SK-N-SH (cell line): Measurements from ENCODE around the gene PARVG. TPM values are rescaled to one million over a fixed set of nuclear protein-coding genes. Genes with fewer than 3 reads are reported as not detected.

Experiments
- CTCF ChIA-PET: fragments of 300-600, 350-600 bp; formaldehyde crosslinking; extraction: SDS; loops from one replicate; lab custom pipeline; 2021; lab: Yijun Ruan, JAX
- POLR2A ChIA-PET: fragments of 350-600 bp; sonication (Branson Sonifier 250); formaldehyde crosslinking; extraction: SDS; loops from one replicate; lab custom pipeline; 2020; ENCODE audit warnings: antibody characterized with exemption, inconsistent platforms; lab: Yijun Ruan, JAX
- DNase-seq: peaks from one replicate; pipeline ENCODE4 v3.0.0; 2012
- H2AFZ ChIP-seq: fragments of 200-600 bp; sonication (generic); 2 replicates; pipeline ENCODE4 v1.8.1; 2016; ENCODE audit warnings: antibody characterized with exemption, mild to moderate bottlenecking, low read depth
- H3F3A ChIP-seq: fragments of 200-600 bp; sonication (generic); replicated peaks from 2 replicates; pipeline ENCODE3; 2016; ENCODE audit warnings: antibody characterized with exemption, mild to moderate bottlenecking; ENCODE audit not compliant: insufficient read depth
- H3K27ac ChIP-seq, 2 experiments: fragments of 200-500 bp in 1 of 2; fragments of 200-600 bp in 1 of 2; sonication (Bioruptor generic) in 1 of 2; sonication (generic), shearing (Covaris generic) in 1 of 2; 2 replicates each; pipeline versions ENCODE4 v1.5.1 to v1.6.1; 2014 to 2016; ENCODE audit warnings: low read depth in 2 of 2, inconsistent platforms in 1 of 2, low read length in 1 of 2, mild to moderate bottlenecking in 1 of 2, mixed read lengths in 1 of 2
- H3K27me3 ChIP-seq: fragments of 200-600 bp; sonication (generic), shearing (Covaris generic); 2 replicates; pipeline ENCODE4 v1.6.1; 2016; ENCODE audit warnings: mixed run types; ENCODE audit not compliant: insufficient read depth
- H3K36me3 ChIP-seq, 2 experiments: fragments of 200-500 bp in 1 of 2; fragments of 200-600 bp in 1 of 2; sonication (Bioruptor generic) in 1 of 2; sonication (generic) in 1 of 2; replicated peaks in 1 of 2; 2 replicates each; pipeline versions ENCODE3 to v1.5.1; 2014 to 2016; ENCODE audit warnings: low read length in 1 of 2, mild to moderate bottlenecking in 1 of 2; ENCODE audit not compliant: insufficient read depth in 2 of 2, control insufficient read depth in 1 of 2
- H3K4me1 ChIP-seq, 2 experiments: fragments of 200-500 bp in 1 of 2; fragments of 200-600 bp in 1 of 2; sonication (Bioruptor generic) in 1 of 2; sonication (generic), shearing (Covaris generic) in 1 of 2; 2 replicates each; pipeline versions ENCODE4 v1.5.1 to v1.6.1; 2014 to 2016; ENCODE audit warnings: low read depth in 1 of 2, low read length in 1 of 2, mixed run types in 1 of 2; ENCODE audit not compliant: insufficient read depth in 2 of 2, control insufficient read depth in 1 of 2
- H3K4me2 ChIP-seq: fragments of 200-600 bp; sonication (generic), shearing (Covaris generic); 2 replicates; pipeline ENCODE4 v1.6.1; 2017; ENCODE audit warnings: mixed run types
- H3K4me3 ChIP-seq, 2 experiments: fragments of 200-500 bp in 1 of 2; fragments of 200-600 bp in 1 of 2; sonication (Bioruptor generic) in 1 of 2; sonication (generic), shearing (Covaris generic) in 1 of 2; 2 replicates each; pipeline versions ENCODE4 v1.5.1 to v1.8.1; 2014 to 2016; ENCODE audit warnings: low read depth in 2 of 2, inconsistent platforms in 1 of 2, low read length in 1 of 2, mild to moderate bottlenecking in 1 of 2, mixed read lengths in 1 of 2, moderate library complexity in 1 of 2
- H3K79me2 ChIP-seq: fragments of 200-600 bp; sonication (generic); 2 replicates; pipeline ENCODE4 v1.8.1; 2017; ENCODE audit warnings: mild to moderate bottlenecking; ENCODE audit not compliant: insufficient read depth
- H3K9ac ChIP-seq: fragments of 200-600 bp; sonication (generic); 2 replicates; pipeline ENCODE4 v1.6.1; 2017; ENCODE audit warnings: mixed run types
- H3K9me2 ChIP-seq: fragments of 200-600 bp; sonication (generic); 2 replicates; pipeline ENCODE4 v1.6.1; 2017; ENCODE audit warnings: mixed run types
- H3K9me3 ChIP-seq: fragments of 200-600 bp; sonication (generic); 2 replicates; pipeline ENCODE4 v1.6.1; 2017; ENCODE audit warnings: mixed run types, mild to moderate bottlenecking, moderate library complexity
- H4K20me1 ChIP-seq: fragments of 200-600 bp; sonication (generic); 2 replicates; pipeline ENCODE4 v1.6.1; 2017; ENCODE audit warnings: mild to moderate bottlenecking, mixed run types; ENCODE audit not compliant: insufficient read depth
- ELF1 ChIP-seq: IDR thresholded peaks from 2 replicates; pipeline ENCODE4 v1.4.0; 2012
- EZH2phosphoT487 ChIP-seq: fragments of 200-600 bp; sonication (generic); IDR thresholded peaks from 2 replicates; pipeline ENCODE4 v1.6.1; 2017; ENCODE audit warnings: low read depth, mixed run types, mild to moderate bottlenecking, antibody characterized with exemption, moderate library complexity, borderline replicate concordance
- FOXM1 ChIP-seq: IDR thresholded peaks from 2 replicates; pipeline ENCODE4 v1.4.0; 2012; ENCODE audit warnings: low read depth, mild to moderate bottlenecking
- GATA2 ChIP-seq: sonication (generic); formaldehyde crosslinking; IDR thresholded peaks from 2 replicates; pipeline ENCODE4 v1.5.0; 2020; ENCODE audit warnings: mild to moderate bottlenecking, missing genetic modification reagents
- MEF2A ChIP-seq: IDR thresholded peaks from 2 replicates; pipeline ENCODE4 v1.4.0; 2012; ENCODE audit warnings: low read depth, borderline replicate concordance
- NFIC ChIP-seq: IDR thresholded peaks from 2 replicates; pipeline ENCODE4 v1.4.0; 2012; ENCODE audit warnings: borderline replicate concordance
- RAD21 ChIP-seq: IDR thresholded peaks from 2 replicates; pipeline ENCODE4 v1.6.1; 2012; ENCODE audit warnings: mild to moderate bottlenecking, low read length
- RFX5 ChIP-seq: IDR thresholded peaks from 2 replicates; pipeline ENCODE4 v1.6.1; 2012; ENCODE audit warnings: mild to moderate bottlenecking, improper control_type of control experiment, low read length
- RXRA ChIP-seq: IDR thresholded peaks from 2 replicates; pipeline ENCODE4 v1.4.0; 2012; ENCODE audit warnings: low read depth, mild to moderate bottlenecking, borderline replicate concordance
- SIN3A ChIP-seq: IDR thresholded peaks from 2 replicates; pipeline ENCODE4 v1.6.1; 2012; ENCODE audit warnings: low read depth, mild to moderate bottlenecking, low read length, moderate library complexity, borderline replicate concordance
- TCF12 ChIP-seq: IDR thresholded peaks from 2 replicates; pipeline ENCODE4 v1.4.0; 2012
- YY1 ChIP-seq: IDR thresholded peaks from 2 replicates; pipeline ENCODE4 v1.4.0; 2012; ENCODE audit warnings: low read depth, mild to moderate bottlenecking
- WGBS: methylation state at CpG from one replicate; pipeline ENCODE4 v1.1.6; 2017; ENCODE audit warnings: low lambda C conversion rate; 5-methylcytosine and 5-hydroxymethylcytosine counted together
- polyA plus RNA-seq, 3 experiments: library from polyadenylated mRNA; depleted of rRNA; stranded (reverse); fragments of >200 nt; gene quantifications; 2 replicates each; pipeline ENCODE4 v1.2.3, GENCODE V29; 2012
- TF ChIP-seq, protein P1 (sequence below): IDR thresholded peaks from 2 replicates; pipeline ENCODE4 v1.4.0; 2012; ENCODE audit warnings: low read depth, borderline replicate concordance
- TF ChIP-seq, protein P2 (sequence below): IDR thresholded peaks from 2 replicates; pipeline ENCODE4 v1.4.0; 2012; ENCODE audit warnings: low read depth, borderline replicate concordance
- TF ChIP-seq, protein P3 (sequence below): IDR thresholded peaks from 2 replicates; pipeline ENCODE4 v1.6.1; 2012; ENCODE audit warnings: mild to moderate bottlenecking, low read depth, low read length, moderate library complexity

The PARVG gene
- polyA plus RNA-seq, 1 of the 3 experiments (the other 2 are of a cell fraction), result 0.05 TPM

DNA sequence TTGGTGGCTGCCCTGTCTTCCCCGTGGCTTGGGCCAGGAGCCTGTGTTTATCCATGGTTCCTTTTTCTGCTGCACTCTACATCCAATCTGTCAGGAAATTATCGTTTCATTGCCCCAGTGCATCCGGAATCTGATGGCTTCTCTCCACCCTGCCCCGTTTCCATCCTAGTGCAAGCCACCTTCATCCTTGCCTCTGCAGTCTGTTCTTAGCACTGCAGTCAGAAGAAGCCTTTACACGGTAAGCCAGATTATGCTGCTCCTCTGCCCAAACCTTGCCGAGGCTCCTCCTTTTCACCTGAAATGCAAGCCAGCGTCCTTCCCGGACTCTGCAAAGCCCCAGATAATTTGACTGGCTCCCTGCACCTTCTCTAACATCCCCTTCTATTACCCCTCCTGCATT lies 45.1 kb downstream of the PARVG start:
- no peaks in the 10 kb centered on the region for H3K9me2 ChIP-seq
- no peaks in the 10 kb centered on the region; the same call in 1 of the 2 replicates for H3K9me3 ChIP-seq
- POLR2A ChIA-PET, result no interaction called here
- H3K4me2 ChIP-seq, result no peak overlapping the region
- no peaks in the 10 kb centered on the region for H3K27me3 ChIP-seq
- no peak overlapping the region for H2AFZ ChIP-seq
- H3F3A ChIP-seq, result no peaks in the 10 kb centered on the region
- no peaks in the 10 kb centered on the region for H3K4me1 ChIP-seq
- CTCF ChIA-PET, result no interaction called here
- H3K36me3 ChIP-seq, result no peaks in the 10 kb centered on the region
- no peak overlapping the region for H3K4me3 ChIP-seq
- TF ChIP-seq YY1, result no peak
- TF ChIP-seq ELF1, result no peak
- TF ChIP-seq, protein P1, sequence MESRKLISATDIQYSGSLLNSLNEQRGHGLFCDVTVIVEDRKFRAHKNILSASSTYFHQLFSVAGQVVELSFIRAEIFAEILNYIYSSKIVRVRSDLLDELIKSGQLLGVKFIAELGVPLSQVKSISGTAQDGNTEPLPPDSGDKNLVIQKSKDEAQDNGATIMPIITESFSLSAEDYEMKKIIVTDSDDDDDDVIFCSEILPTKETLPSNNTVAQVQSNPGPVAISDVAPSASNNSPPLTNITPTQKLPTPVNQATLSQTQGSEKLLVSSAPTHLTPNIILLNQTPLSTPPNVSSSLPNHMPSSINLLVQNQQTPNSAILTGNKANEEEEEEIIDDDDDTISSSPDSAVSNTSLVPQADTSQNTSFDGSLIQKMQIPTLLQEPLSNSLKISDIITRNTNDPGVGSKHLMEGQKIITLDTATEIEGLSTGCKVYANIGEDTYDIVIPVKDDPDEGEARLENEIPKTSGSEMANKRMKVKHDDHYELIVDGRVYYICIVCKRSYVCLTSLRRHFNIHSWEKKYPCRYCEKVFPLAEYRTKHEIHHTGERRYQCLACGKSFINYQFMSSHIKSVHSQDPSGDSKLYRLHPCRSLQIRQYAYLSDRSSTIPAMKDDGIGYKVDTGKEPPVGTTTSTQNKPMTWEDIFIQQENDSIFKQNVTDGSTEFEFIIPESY, result no peak
- TF ChIP-seq FOXM1, result no peak
- no peak for TF ChIP-seq MEF2A
- TF ChIP-seq RAD21, result no peak
- TF ChIP-seq SIN3A, result no peak
- TF ChIP-seq TCF12, result no peak
- TF ChIP-seq RXRA, result no peak
- no peak for TF ChIP-seq GATA2 (CRISPR knock-in tag)
- TF ChIP-seq, protein P2, sequence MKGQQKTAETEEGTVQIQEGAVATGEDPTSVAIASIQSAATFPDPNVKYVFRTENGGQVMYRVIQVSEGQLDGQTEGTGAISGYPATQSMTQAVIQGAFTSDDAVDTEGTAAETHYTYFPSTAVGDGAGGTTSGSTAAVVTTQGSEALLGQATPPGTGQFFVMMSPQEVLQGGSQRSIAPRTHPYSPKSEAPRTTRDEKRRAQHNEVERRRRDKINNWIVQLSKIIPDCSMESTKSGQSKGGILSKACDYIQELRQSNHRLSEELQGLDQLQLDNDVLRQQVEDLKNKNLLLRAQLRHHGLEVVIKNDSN, result no peak
- no peak for TF ChIP-seq EZH2phosphoT487
- TF ChIP-seq NFIC, result no peak
- TF ChIP-seq, protein P3, sequence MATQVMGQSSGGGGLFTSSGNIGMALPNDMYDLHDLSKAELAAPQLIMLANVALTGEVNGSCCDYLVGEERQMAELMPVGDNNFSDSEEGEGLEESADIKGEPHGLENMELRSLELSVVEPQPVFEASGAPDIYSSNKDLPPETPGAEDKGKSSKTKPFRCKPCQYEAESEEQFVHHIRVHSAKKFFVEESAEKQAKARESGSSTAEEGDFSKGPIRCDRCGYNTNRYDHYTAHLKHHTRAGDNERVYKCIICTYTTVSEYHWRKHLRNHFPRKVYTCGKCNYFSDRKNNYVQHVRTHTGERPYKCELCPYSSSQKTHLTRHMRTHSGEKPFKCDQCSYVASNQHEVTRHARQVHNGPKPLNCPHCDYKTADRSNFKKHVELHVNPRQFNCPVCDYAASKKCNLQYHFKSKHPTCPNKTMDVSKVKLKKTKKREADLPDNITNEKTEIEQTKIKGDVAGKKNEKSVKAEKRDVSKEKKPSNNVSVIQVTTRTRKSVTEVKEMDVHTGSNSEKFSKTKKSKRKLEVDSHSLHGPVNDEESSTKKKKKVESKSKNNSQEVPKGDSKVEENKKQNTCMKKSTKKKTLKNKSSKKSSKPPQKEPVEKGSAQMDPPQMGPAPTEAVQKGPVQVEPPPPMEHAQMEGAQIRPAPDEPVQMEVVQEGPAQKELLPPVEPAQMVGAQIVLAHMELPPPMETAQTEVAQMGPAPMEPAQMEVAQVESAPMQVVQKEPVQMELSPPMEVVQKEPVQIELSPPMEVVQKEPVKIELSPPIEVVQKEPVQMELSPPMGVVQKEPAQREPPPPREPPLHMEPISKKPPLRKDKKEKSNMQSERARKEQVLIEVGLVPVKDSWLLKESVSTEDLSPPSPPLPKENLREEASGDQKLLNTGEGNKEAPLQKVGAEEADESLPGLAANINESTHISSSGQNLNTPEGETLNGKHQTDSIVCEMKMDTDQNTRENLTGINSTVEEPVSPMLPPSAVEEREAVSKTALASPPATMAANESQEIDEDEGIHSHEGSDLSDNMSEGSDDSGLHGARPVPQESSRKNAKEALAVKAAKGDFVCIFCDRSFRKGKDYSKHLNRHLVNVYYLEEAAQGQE, result no peak
- no peak for TF ChIP-seq RFX5
- H3K27ac ChIP-seq, result no peak overlapping the region
- H3K9ac ChIP-seq, result no peak overlapping the region
- H4K20me1 ChIP-seq, result no peaks in the 10 kb centered on the region
- no peaks in the 10 kb centered on the region for H3K79me2 ChIP-seq
- WGBS, result 19% methylated on average over 8 of the region's 8 CpGs
- no peak for DNase-seq
